GM23338 (cell line): ENCODE data around the gene CNIH1. TPM values are rescaled to one million over a fixed set of nuclear protein-coding genes. Genes with fewer than 3 reads are reported as not detected.
"Not testable (repeated sequence)": the region's sequence is repeated elsewhere in the genome, so short reads cannot be mapped to it uniquely, and the experiment has no call there.

Source experiments
- ATAC-seq: fragments of 200-7000 bp; cut with Tn5 transposase; 3 replicates; pipeline ENCODE4 v1.9.1; 2020
- DNase-seq: peaks from one replicate; pipeline ENCODE4 v3.0.0-alpha.2; 2015; ENCODE audit warnings: low spot score
- H2AFZ ChIP-seq: fragments of 200-600 bp; sonication (generic); 2 replicates; pipeline ENCODE4 v1.8.0; 2016; ENCODE audit warnings: antibody characterized with exemption, mild to moderate bottlenecking, moderate library complexity
- H3F3A ChIP-seq: fragments of 200-600 bp; sonication (generic); replicated peaks from 2 replicates; pipeline ENCODE4 v1.8.0; 2017; ENCODE audit warnings: antibody characterized with exemption, mixed run types, low read depth
- H3K27ac ChIP-seq: fragments of 200-600 bp; sonication (generic); 2 replicates; pipeline ENCODE4 v1.6.1; 2016; ENCODE audit warnings: low read depth
- H3K27me3 ChIP-seq: fragments of 200-600 bp; sonication (generic); 2 replicates; pipeline ENCODE4 v1.8.0; 2016; ENCODE audit warnings: mild to moderate bottlenecking, mixed run types, moderate library complexity; ENCODE audit not compliant: insufficient read depth
- H3K36me3 ChIP-seq: fragments of 200-600 bp; sonication (generic); 2 replicates; pipeline ENCODE4 v1.8.0; 2016; ENCODE audit warnings: mild to moderate bottlenecking; ENCODE audit not compliant: insufficient read depth
- H3K4me1 ChIP-seq: fragments of 200-600 bp; sonication (generic); 2 replicates; pipeline ENCODE4 v1.8.0; 2016; ENCODE audit warnings: mild to moderate bottlenecking, moderate library complexity; ENCODE audit not compliant: insufficient read depth
- H3K4me2 ChIP-seq: fragments of 200-600 bp; sonication (generic); 2 replicates; pipeline ENCODE4 v1.7.1; 2017; ENCODE audit warnings: mixed run types
- H3K4me3 ChIP-seq: fragments of 200-600 bp; sonication (generic); 2 replicates; pipeline ENCODE4 v1.6.1; 2016; ENCODE audit warnings: mixed run types
- H3K79me2 ChIP-seq: fragments of 200-600 bp; sonication (generic); replicated peaks from 2 replicates; pipeline ENCODE4 v1.8.0; 2017; ENCODE audit warnings: mild to moderate bottlenecking; ENCODE audit not compliant: insufficient read depth
- H3K9me2 ChIP-seq: fragments of 200-600 bp; sonication (generic); 2 replicates; pipeline ENCODE4 v1.8.0; 2017; ENCODE audit not compliant: insufficient read depth
- H4K20me1 ChIP-seq: fragments of 200-600 bp; sonication (generic); replicated peaks from 2 replicates; pipeline ENCODE4 v1.8.0; 2017; ENCODE audit warnings: mild to moderate bottlenecking; ENCODE audit not compliant: insufficient read depth
- H3K27ac Mint-ChIP-seq: 2 replicates; pipeline ENCODE4 v1.8.0; 2020; ENCODE audit warnings: inconsistent platforms, mild to moderate bottlenecking, moderate library complexity, mixed read lengths
- H3K27me3 Mint-ChIP-seq: 3 replicates; pipeline ENCODE4 v1.8.0; 2022; ENCODE audit warnings: low read depth, mild to moderate bottlenecking, moderate library complexity, mixed read lengths, inconsistent platforms; ENCODE audit not compliant: insufficient read depth, poor library complexity
- H3K36me3 Mint-ChIP-seq: 3 replicates; pipeline ENCODE4 v1.8.0; 2021; ENCODE audit warnings: low read depth, mild to moderate bottlenecking, inconsistent platforms, moderate library complexity, mixed read lengths
- H3K4me1 Mint-ChIP-seq: 3 replicates; pipeline ENCODE4 v1.8.0; 2020; ENCODE audit warnings: mild to moderate bottlenecking, inconsistent platforms, mixed read lengths
- H3K4me3 Mint-ChIP-seq: 3 replicates; pipeline ENCODE4 v1.8.0; 2021; ENCODE audit warnings: moderate library complexity, mild to moderate bottlenecking, inconsistent platforms, mixed read lengths
- H3K9me3 Mint-ChIP-seq: 3 replicates; pipeline ENCODE4 v1.8.0; 2020; ENCODE audit warnings: moderate library complexity, mild to moderate bottlenecking, inconsistent platforms, mixed read lengths
- ZNF114 ChIP-seq: fragments of 250-450 bp; sonication (Bioruptor Pico); IDR thresholded peaks from 2 replicates; pipeline ENCODE4 v1.5.0; 2020; ENCODE audit warnings: mild to moderate bottlenecking, moderate library complexity
- polyA plus RNA-seq: library from polyadenylated mRNA; unstranded; fragments of >200 nt; fragmentation: Nextera tagmentation; extraction: Ambion mirVana; gene quantifications from 2 replicates; pipeline ENCODE4 v1.2.1, GENCODE V29; 2016
- total RNA-seq: library from RNA; depleted of rRNA; stranded (reverse); fragments of >200 nt; shearing (Covaris generic); gene quantifications from 2 replicates; pipeline ENCODE4 v1.2.3, GENCODE V29; 2014
- TF ChIP-seq, protein P1 (sequence below): IDR thresholded peaks from one replicate; pipeline ENCODE4 v1.6.1; 2018; ENCODE audit warnings: antibody characterized with exemption; ENCODE audit not compliant: unreplicated experiment
- TF ChIP-seq, protein P2 (sequence below): fragments of 250-450 bp; sonication (Bioruptor Pico); IDR thresholded peaks from 2 replicates; pipeline ENCODE4 v1.5.0; 2020; ENCODE audit warnings: mild to moderate bottlenecking, moderate library complexity
- TF ChIP-seq, protein P3 (sequence below): IDR thresholded peaks from 2 replicates; pipeline ENCODE4 v1.6.1; 2016; ENCODE audit warnings: antibody characterized with exemption

The CNIH1 gene
- total and polyA plus RNA-seq, 2 experiments from 2014 or later, result 135 to 172 TPM

DNA sequence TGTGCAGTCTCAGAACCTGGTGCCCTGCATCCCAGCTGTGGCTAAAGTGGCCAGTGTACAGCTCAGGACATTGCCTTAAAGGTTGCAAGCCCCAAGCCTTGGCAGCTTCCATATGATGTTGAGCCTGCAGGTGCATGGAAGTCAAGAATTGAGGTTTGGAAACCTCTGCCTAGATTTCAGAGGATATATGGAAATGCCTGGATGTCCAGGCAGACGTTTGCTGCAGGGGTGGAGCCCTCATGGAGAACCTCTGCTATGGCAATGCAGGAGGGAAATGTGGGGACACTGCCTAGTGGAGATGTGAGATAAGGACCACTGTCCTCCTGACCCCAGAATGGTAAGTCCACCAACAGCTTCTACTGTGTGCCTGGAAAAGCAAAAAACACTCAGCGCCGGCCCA lies 17.9 kb upstream of the CNIH1 start (continued):
- TF ChIP-seq, protein P1, sequence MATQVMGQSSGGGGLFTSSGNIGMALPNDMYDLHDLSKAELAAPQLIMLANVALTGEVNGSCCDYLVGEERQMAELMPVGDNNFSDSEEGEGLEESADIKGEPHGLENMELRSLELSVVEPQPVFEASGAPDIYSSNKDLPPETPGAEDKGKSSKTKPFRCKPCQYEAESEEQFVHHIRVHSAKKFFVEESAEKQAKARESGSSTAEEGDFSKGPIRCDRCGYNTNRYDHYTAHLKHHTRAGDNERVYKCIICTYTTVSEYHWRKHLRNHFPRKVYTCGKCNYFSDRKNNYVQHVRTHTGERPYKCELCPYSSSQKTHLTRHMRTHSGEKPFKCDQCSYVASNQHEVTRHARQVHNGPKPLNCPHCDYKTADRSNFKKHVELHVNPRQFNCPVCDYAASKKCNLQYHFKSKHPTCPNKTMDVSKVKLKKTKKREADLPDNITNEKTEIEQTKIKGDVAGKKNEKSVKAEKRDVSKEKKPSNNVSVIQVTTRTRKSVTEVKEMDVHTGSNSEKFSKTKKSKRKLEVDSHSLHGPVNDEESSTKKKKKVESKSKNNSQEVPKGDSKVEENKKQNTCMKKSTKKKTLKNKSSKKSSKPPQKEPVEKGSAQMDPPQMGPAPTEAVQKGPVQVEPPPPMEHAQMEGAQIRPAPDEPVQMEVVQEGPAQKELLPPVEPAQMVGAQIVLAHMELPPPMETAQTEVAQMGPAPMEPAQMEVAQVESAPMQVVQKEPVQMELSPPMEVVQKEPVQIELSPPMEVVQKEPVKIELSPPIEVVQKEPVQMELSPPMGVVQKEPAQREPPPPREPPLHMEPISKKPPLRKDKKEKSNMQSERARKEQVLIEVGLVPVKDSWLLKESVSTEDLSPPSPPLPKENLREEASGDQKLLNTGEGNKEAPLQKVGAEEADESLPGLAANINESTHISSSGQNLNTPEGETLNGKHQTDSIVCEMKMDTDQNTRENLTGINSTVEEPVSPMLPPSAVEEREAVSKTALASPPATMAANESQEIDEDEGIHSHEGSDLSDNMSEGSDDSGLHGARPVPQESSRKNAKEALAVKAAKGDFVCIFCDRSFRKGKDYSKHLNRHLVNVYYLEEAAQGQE, result no peak

DNA sequence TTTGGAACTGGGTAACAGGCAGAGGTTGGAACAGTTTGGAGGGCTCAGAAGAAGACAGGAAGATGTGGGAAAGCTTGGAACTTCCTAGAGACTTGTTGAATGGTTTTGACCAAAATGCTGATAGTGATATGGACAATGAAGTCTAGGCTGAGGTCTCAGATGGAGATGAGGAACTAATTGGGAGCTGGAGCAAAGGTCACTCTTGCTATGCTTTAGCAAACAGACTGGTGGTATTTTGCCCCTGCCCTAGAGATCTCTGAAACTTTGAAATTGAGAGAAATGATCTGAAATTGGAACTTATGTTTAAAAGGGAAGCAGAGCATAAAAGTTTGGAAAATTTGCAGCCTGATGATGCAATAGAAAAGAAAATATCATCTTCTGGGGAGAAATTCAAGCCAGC lies 17.4 kb upstream of the CNIH1 start:
- H3K27me3 ChIP-seq, H3K4me3 Mint-ChIP-seq, H3K4me3 ChIP-seq, H3K27ac Mint-ChIP-seq, H3K4me1 ChIP-seq, ATAC-seq, H3K27me3 Mint-ChIP-seq, H3K79me2 ChIP-seq, H2AFZ ChIP-seq, H3K36me3 ChIP-seq, H3F3A ChIP-seq, DNase-seq, H4K20me1 ChIP-seq, H3K9me2 ChIP-seq, H3K27ac ChIP-seq, H3K4me1 Mint-ChIP-seq, H3K4me2 ChIP-seq: not testable (repeated sequence)
- Mint-ChIP-seq H3K36me3 (peaks cover 12% of the 10 kb centered on the region; the same call in 2 of the 3 replicates), H3K9me3 (peaks cover 24% of the 10 kb centered on the region)

DNA sequence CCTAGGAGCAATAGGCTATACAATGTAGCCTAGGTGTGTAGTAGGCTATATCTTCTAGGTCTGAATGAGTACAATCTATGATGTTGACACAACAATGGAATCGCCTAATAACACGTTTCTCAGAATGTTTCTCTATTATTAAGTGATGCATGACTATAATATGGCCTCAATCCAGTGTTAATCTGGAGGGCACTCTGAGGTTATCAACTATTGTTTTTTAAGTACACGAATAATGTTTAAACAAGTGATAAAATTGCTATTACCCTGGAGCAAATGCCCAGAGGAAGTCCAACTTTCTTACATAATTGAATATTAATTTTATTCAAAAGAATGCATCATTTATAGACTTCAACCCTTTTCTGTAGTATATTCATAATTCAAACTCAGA lies 16.4 kb upstream of the CNIH1 start:
- H3K27ac Mint-ChIP-seq, result no peak overlapping the region
- H3K27me3 ChIP-seq, result no peaks in the 10 kb centered on the region

More for the DNA sequence above, 16.4 kb upstream of the CNIH1 start:
- no peaks in the 10 kb centered on the region for H4K20me1 ChIP-seq
- no peaks in the 10 kb centered on the region for H3K79me2 ChIP-seq
- H3K36me3 Mint-ChIP-seq, result peaks cover 12% of the 10 kb centered on the region; the same call in 2 of the 3 replicates
- H3K4me3 Mint-ChIP-seq, result no peak overlapping the region
- no peaks in the 10 kb centered on the region for H3K4me1 Mint-ChIP-seq
- TF ChIP-seq, protein P2, sequence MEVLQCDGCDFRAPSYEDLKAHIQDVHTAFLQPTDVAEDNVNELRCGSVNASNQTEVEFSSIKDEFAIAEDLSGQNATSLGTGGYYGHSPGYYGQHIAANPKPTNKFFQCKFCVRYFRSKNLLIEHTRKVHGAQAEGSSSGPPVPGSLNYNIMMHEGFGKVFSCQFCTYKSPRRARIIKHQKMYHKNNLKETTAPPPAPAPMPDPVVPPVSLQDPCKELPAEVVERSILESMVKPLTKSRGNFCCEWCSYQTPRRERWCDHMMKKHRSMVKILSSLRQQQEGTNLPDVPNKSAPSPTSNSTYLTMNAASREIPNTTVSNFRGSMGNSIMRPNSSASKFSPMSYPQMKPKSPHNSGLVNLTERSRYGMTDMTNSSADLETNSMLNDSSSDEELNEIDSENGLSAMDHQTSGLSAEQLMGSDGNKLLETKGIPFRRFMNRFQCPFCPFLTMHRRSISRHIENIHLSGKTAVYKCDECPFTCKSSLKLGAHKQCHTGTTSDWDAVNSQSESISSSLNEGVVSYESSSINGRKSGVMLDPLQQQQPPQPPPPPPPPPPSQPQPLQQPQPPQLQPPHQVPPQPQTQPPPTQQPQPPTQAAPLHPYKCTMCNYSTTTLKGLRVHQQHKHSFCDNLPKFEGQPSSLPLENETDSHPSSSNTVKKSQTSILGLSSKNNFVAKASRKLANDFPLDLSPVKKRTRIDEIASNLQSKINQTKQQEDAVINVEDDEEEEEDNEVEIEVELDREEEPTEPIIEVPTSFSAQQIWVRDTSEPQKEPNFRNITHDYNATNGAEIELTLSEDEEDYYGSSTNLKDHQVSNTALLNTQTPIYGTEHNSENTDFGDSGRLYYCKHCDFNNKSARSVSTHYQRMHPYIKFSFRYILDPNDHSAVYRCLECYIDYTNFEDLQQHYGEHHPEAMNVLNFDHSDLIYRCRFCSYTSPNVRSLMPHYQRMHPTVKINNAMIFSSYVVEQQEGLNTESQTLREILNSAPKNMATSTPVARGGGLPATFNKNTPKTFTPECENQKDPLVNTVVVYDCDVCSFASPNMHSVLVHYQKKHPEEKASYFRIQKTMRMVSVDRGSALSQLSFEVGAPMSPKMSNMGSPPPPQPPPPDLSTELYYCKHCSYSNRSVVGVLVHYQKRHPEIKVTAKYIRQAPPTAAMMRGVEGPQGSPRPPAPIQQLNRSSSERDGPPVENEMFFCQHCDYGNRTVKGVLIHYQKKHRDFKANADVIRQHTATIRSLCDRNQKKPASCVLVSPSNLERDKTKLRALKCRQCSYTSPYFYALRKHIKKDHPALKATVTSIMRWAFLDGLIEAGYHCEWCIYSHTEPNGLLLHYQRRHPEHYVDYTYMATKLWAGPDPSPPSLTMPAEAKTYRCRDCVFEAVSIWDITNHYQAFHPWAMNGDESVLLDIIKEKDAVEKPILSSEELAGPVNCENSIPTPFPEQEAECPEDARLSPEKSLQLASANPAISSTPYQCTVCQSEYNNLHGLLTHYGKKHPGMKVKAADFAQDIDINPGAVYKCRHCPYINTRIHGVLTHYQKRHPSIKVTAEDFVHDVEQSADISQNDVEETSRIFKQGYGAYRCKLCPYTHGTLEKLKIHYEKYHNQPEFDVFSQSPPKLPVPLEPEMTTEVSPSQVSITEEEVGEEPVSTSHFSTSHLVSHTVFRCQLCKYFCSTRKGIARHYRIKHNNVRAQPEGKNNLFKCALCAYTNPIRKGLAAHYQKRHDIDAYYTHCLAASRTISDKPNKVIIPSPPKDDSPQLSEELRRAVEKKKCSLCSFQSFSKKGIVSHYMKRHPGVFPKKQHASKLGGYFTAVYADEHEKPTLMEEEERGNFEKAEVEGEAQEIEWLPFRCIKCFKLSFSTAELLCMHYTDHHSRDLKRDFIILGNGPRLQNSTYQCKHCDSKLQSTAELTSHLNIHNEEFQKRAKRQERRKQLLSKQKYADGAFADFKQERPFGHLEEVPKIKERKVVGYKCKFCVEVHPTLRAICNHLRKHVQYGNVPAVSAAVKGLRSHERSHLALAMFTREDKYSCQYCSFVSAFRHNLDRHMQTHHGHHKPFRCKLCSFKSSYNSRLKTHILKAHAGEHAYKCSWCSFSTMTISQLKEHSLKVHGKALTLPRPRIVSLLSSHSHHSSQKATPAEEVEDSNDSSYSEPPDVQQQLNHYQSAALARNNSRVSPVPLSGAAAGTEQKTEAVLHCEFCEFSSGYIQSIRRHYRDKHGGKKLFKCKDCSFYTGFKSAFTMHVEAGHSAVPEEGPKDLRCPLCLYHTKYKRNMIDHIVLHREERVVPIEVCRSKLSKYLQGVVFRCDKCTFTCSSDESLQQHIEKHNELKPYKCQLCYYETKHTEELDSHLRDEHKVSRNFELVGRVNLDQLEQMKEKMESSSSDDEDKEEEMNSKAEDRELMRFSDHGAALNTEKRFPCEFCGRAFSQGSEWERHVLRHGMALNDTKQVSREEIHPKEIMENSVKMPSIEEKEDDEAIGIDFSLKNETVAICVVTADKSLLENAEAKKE (CRISPR knock-in tag), result no peak
- TF ChIP-seq ZNF114 (CRISPR knock-in tag), result no peak
- TF ChIP-seq, protein P3, sequence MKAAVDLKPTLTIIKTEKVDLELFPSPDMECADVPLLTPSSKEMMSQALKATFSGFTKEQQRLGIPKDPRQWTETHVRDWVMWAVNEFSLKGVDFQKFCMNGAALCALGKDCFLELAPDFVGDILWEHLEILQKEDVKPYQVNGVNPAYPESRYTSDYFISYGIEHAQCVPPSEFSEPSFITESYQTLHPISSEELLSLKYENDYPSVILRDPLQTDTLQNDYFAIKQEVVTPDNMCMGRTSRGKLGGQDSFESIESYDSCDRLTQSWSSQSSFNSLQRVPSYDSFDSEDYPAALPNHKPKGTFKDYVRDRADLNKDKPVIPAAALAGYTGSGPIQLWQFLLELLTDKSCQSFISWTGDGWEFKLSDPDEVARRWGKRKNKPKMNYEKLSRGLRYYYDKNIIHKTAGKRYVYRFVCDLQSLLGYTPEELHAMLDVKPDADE, result no peak
- no peak overlapping the region for H3K4me3 ChIP-seq
- H3K9me2 ChIP-seq, result no peaks in the 10 kb centered on the region
- H2AFZ ChIP-seq, result no peak overlapping the region
- no peak overlapping the region for H3K27ac ChIP-seq
- no peak overlapping the region for H3K4me2 ChIP-seq
- H3K36me3 ChIP-seq, result no peaks in the 10 kb centered on the region
- peaks cover 24% of the 10 kb centered on the region for H3K9me3 Mint-ChIP-seq
- ATAC-seq, result no peak
- no peaks in the 10 kb centered on the region for H3F3A ChIP-seq
- H3K27me3 Mint-ChIP-seq, result no peaks in the 10 kb centered on the region
- no peaks in the 10 kb centered on the region for H3K4me1 ChIP-seq
- no peak for DNase-seq
